ENCODE measurements around the gene IL1RN.
"Not testable (repeated sequence)": the region's sequence is repeated elsewhere in the genome, so short reads cannot be mapped to it uniquely, and the experiment has no call there.

Gene IL1RN, protein sequence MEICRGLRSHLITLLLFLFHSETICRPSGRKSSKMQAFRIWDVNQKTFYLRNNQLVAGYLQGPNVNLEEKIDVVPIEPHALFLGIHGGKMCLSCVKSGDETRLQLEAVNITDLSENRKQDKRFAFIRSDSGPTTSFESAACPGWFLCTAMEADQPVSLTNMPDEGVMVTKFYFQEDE

DNA sequence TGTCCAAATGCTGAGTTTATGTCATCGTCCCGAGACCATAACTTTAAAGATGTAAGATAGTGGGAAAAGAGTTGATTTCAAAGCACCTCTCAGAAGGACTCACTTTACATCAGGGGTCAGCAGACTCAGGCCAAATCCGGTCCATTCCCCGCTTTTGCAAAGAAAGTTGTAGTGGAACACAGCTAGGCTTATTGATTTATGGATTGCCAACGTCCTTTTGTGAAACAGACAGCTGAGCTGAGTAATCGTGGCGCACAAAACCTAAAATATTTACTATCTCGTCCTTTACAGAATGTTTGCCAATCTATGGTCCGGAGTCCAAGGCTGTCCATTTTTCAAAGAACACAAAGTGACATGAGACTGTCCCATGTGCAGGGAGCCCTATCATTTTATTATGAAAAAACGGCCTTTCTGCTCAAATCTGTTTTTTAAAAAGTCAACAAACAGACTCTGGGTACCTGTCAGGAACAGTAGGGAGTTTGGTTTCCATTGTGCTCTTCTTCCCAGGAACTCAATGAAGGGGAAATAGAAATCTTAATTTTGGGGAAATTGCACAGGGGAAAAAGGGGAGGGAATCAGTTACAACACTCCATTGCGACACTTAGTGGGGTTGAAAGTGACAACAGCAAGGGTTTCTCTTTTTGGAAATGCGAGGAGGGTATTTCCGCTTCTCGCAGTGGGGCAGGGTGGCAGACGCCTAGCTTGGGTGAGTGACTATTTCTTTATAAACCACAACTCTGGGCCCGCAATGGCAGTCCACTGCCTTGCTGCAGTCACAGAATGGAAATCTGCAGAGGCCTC lies at the start of gene IL1RN:
Gene IL1RN, plus strand, starts transcription at position 754 of the 801 bp plus-strand sequence. Its CDS starts 27 bp downstream, at position 781.
- in situ Hi-C loops (cut with MboI; ENCODE audit: low sequenced_read_pairs): no loop called here

DNA sequence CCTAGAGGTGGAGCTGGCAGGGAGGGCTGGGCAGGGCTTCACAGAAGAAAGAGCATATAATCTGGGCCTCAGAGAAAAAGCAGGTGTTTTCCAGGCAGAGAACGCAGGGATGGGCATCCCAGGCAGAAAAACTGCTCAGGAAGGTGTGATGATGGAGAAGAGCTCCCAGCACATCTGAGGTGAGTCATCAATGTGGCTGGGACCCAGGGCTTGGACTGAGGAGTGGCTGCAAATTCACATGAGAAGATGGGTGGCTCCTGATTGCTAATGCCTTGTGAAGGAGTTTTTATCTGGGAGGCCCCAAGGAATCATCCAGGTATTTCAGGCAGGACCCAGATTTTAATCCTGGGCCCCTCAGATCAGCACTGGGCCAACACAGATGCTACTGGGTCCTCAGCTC lies 49.5 kb upstream of the IL1RN start:
- in situ Hi-C loops (cut with MboI; ENCODE audit: low sequenced_read_pairs): no loop called here

DNA sequence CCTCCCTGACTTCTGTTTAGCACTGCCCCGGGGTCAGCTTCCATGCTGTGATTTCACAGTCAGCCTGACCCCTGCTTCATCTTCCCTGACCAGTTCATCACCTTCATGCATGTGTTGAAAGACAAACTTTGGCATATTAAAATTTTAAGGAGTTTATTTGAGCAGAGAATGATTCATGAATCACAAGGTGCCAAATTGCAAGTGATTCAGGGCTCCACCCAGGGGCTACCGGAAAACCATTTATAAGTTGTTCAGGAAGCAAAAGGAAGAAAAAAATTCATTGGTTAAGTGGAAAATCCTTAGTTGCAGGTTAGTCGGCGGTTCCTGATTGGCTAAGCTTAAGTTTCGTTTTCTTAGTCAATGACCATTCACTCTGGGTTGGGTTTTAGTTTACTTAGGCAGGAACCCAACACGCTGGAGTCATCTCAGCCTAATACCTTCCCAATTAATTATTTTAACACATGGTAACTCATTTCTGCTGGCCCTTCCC lies 49.0 kb upstream of the IL1RN start:
- in situ Hi-C loops (cut with MboI; ENCODE audit: low sequenced_read_pairs): no loop called here

DNA sequence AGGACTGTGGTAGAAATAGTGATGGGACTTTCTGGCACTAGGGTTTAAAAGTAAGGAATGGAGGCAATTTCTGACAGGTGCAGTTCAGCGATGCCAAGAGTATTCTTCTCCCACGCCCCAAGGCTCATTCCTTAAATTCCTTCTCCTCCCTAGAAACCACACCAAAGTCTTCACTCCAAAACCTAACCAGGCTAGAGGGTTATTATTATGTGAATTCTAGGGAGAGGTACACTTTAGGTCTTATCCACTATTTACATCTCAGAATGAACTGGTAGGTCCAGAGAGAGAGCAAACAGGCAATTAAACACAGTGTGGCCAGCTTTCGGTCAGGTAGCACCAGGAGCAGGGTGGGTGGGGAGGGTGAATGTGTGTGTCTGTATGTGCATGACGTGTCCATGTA lies 48.3 kb upstream of the IL1RN start:
- in situ Hi-C loops (cut with MboI; ENCODE audit: low sequenced_read_pairs): no loop called here

DNA sequence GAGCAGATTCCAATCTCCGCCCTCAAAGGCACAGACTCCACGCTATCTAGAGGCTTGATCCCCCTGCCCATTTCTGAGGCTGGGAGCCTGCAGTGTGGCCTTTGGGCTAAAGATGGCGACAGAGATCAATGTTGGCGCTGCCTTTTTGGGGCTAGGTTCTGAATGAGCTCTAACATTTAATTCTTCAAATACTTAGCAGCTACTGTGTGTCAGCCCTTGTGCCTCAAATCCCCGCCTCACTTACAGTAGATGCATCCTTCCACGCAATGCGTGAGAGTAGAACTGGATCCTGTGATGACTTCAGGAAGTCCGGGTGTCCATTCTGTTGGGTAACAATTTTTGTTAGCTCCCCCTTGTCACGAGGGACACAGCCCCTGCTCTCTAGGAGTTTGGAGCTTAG lies 47.3 kb upstream of the IL1RN start:
- in situ Hi-C loops (cut with MboI; ENCODE audit: low sequenced_read_pairs): no loop called here

DNA sequence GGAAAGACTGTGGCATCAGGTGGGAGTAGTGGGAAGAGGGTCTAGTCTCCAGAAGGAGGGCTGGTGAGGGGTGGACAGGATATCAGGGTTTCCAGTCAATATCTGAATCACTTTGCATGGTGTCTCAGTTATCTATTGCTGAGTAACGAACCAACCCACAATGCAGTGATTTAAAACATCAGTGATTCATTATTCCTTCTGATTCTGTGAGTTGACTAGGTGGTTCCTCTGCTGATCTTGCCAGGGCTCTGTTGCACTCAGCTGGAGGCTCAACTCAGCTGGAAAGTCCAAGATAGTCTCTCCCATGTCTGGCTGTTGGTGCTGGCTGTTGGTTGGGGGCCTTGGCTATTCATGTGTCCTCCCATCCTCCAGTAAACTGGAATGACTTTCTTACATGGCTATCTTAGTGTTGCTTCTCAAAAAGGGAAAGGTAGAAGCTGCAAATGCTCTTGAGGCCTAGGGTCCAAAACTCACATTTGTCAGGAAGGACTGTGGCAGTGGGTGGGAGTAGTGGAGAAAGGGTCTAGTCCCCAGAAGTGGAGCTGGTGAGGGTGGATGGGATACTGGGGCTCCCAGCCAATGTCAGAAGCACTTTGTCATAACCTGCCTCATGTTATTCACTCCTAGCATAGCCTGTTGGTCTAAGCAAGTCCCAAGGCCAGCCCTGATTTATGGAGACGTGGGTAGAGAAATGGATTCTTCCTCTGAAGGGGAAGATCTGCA lies 45.7 kb upstream of the IL1RN start:
- in situ Hi-C loops (cut with MboI; ENCODE audit: low sequenced_read_pairs): no loop called here

DNA sequence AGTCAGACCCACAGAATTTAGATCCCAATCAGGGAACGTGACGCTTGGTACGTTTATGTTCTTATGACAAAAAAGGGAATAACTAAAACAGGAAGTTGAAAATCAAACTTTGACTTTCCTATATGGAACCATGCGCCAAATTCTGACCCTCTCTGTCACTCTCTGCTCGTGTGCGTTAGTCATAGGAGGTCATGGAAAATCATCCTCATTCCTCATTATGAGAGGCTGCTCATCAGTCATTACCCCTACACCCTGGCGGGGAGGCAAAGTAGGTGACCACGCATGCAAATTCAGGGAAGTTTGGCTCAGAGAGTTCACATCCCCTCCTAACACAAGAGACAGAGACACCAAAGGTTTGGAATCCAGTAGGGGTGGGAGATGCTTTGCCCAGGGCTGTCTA lies 44.1 kb upstream of the IL1RN start:
- in situ Hi-C loops (cut with MboI; ENCODE audit: low sequenced_read_pairs): no loop called here

DNA sequence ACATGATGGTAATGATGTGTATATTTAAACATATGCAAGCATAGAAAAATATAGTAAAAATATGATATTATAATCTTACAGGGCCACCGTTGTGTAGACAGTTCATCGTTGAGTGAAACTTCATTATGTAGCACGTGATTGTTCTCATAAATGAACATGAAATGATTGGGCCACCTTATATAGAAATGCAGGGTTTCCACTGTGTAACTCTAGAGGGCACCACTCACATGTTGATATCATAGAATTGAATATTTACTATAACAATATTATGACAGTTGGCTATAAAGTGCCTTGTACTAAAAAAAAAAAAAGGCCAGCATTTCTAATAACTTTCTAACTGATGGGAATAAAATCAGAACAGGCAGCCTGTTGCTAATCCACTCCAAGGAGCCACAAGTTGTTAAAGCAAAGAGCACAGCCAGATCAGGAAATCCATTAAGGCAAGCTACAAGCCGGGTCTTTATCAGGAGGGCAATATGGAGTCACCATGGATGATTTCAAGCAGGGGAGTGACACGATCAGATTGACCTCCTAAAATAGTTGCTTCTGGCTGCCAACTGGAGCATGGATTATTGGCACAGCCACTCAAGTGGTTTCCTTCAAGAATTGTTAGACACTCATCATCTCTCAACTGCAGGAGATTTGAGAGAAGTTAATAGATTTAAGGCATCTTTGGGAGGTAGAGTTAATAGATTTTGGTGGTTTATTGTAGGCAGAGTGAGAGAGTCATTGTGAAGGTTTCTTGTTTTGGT lies 43.0 kb upstream of the IL1RN start:
- in situ Hi-C loops (cut with MboI; ENCODE audit: low sequenced_read_pairs): no loop called here

DNA sequence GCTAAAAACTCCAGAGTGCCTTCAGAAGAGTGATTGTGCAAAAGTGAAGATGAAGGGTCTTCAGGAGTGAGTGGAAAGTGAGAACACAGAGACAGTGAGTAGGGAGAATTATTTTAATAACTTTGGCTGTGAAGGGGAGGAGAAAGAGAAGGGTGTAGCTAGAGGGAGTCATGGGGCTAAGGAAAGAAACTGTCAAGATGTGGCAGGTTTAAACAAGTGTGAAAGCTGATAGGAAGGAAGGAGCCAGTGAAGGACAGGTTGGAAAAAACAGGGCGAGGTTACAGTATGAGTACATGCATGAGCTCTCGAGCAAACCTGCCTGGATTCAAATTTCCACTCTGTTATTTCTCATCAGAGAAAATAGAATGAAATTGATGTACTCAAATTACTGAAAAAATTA lies 41.9 kb upstream of the IL1RN start:
- in situ Hi-C loops (cut with MboI; ENCODE audit: low sequenced_read_pairs): no loop called here

DNA sequence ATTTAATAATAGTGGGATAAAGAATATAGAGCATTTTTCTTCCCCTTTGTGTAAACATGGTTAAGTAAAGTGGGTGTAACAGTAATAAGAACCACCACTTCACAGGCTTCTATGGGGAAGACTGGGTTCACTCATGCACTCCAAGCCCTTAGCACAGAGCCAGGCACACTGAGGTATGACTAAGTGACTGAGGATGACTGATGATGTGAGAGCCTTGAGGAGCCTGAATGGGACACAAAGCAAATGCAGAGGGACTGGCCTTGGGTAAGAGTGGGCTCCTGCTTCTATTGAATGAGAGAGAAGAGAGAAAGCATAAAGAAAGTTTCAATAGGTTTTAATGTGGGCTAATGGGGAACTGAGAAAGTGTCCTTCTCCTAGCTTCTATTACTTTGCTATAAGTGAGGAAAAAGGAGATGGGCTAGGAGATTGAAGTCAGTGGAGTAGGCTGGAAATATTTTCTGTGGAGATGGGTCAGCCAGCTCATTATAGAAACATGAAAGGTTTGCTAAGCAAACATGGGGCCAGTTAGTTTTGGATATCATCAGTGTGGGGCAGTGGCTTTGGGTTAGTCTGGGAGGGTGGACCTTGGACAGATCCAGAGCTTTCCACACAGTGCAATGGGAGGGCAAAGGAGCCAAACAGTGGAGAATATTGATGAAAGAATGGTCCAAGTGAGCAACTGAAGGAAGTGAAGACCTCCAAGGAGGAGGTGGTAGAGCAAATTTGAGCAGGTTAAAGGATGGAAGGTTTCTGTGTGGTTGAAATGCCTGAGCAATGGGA lies 39.0 kb upstream of the IL1RN start:
- in situ Hi-C loops (cut with MboI; ENCODE audit: low sequenced_read_pairs): no loop called here

DNA sequence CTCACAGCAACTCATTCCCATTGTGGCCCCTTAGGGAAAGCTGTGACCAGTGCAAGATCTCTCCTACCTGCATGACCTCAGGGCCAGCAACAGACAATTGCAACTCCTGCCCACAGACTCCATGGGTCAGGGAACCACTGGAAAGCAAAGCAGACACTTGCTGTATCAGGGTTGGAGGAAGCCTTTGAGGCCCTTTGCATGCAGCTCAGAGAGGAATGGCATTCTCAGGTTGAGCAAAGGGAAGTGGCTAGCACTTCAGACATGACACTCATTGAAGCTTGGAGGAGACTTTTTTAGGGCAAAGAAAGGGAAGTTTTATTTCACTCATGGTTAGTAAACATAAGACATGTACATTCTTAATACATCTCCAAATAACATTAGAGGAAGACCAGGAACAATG lies 37.5 kb upstream of the IL1RN start:
- in situ Hi-C loops (cut with MboI; ENCODE audit: low sequenced_read_pairs): no loop called here

DNA sequence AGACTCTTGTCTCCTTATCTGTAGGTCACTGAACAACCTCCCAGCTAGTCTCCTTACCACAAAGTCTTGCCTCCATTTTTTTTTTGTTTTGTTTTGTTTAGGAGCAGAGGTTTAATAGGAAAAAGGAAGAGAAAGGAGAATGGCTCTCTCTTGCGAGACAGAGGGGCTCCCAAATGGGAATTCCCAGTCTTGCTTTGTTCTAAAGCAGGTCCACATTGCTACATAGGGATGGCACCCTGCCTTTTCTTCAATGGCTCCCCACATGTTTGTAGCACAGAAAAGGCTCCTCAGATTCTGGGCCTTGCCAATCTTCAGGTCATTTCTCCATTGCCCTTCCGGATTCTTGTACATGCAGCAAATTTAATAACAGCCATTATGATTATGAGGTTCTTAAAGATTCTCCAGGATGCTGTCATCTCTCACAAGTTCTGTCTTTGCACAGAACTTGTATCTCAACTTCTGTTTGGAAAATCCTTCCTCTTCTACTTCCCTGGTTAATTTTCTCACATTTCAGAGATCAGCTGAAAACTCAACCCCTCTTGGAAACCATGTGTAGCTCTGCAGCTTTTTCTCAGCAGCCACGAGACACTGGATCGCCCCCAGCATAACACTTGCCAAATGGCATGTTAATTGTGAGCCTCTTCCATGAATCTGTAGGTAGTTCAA lies 36.0 kb upstream of the IL1RN start:
- in situ Hi-C loops (cut with MboI; ENCODE audit: low sequenced_read_pairs): no loop called here

DNA sequence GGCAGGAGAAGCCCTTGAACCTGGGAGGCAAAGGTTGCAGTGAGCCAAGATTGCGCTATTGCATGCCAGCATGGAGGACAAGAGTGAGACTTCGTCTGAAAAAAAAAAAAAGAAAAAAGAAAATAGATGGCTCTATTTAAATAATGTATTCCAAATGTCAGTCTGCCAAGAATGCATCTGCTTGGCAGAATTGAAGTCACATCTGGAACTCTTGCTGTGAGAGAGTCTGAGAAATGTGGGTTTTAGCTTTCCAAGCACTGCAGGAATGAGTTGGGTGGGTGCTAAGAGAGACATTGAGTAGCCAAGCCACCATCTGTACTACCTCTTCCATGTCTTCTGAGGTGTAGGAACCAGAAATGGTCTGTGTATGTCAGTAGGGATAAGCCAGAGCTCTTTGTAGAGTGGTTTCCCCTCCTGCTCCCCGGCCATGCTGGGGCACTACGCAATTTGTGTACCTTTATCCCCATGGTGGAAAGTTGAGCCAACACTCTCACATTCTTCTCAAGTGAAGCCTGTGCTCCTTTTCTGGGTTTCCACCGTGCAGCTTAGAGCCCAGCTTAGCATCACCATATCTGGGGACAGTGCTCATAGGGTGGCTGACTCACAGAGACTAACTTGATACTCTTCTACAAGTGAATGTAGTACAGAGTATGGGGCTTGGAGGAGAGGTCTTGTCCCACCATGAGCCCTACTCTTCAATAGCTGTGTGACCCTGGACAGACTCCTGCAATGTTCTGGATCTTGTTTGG lies 34.4 kb upstream of the IL1RN start:
- in situ Hi-C loops (cut with MboI; ENCODE audit: low sequenced_read_pairs): no loop called here

DNA sequence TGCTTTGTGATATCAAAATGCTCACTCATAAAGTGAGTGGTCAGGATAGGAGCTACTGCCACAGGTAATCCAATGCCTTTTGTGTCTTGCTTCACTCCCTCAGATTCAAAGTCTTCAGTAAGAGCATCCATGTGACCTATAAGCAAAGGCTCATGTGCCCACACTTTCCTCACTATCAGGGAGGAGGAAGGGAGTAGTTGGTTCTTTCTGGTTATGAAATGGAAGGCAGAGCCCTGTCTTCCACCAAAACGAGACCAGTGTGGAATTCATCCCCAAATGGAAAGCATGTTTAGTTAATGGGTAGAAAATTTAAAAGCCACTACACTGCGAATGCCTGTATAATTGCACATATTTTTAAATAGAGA lies 33.8 kb upstream of the IL1RN start:
- in situ Hi-C loops (cut with MboI; ENCODE audit: low sequenced_read_pairs): no loop called here

DNA sequence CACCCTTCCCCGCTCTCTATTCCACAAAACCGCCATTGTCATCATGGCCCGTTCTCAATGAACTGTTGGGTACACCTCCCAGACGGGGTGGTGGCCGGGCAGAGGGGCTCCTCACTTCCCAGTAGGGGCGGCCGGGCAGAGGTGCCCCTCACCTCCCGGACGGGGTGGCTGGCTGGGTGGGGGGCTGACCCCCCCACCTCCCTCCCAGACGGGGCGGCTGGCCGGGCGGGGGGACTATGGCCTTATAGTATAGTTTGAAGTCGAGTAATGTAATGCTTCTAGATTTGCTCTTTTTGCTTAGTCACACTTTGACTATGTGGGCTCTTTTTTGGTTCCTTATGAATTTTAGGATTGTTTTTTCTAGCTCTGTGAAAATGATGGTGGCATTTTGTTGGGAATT lies 31.1 kb upstream of the IL1RN start:
- in situ Hi-C loops (cut with MboI; ENCODE audit: low sequenced_read_pairs): not testable (repeated sequence)

DNA sequence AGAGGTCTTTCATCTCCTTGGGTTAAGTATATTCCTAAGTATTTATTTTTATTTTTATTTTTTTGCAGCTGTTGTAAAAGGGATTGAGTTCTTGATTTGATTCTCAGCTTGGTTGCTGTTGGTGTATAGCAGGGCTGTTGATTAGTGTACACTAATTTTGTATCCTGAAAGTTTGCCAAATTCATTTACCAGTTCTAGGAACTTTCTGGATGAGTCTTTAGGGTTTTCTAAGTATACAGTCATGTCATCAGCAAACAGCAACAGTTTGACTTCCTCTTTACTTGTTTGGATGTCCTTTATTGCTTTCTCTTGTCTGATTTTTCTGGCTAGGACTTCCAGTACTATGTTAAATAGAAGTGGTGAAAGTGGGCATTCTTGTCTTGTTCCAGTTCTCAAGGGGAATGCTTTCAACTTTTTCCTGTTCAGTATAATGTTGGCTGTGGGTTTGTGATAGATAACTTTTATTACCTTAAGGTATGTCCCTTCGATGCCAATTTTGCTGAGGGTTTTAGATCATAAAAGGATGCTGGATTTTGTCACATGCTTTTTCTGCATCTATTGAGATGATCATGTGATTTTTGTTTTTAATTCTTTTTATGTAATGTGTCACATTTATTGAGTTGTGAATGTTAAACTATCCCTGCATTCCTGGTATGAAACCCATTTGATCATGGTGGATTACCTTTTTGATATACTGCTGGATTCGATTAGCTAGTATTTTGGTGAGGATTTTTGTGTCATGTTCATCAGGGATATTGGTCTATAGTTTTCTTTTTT lies 30.4 kb upstream of the IL1RN start:
- in situ Hi-C loops (cut with MboI; ENCODE audit: low sequenced_read_pairs): not testable (repeated sequence)

DNA sequence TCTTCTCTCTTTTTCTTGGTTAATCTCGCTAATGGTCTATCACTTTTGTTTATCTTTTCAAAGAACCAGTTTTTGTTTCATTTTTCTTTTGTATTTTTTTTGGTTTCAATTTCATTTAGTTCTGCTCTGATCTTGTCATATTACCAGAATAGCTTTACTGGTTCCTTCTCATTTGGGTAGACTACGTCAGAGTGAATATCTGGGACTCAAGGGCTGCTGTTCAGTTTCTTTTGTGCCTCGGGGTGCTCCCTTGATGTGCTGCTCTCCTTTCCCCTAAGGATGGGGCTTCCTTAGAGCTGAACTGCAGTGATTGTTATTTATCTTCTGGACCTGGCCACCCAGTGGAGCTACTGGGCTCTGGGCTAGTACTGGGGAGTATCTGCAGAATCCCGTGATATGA lies 29.4 kb upstream of the IL1RN start:
- in situ Hi-C loops (cut with MboI; ENCODE audit: low sequenced_read_pairs): no loop called here

DNA sequence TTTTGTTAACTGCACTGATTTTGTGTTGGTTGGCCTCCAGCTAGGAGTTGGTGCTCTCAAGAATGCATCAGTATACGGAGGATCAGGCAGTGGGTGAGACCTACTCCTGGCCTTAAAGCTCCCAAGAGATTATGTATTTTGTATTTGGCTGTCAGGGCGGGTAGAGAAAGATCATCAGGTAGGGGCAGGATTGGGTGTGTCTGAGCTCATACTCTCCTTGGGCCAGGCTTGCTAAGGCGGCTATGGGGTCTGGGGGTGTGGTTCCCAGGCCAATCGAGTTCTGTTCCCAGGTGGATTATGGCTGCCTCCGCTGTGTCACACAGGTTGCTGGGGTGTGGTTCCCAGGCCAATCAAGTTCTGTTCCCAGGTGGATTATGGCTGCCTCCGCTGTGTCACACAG lies 28.9 kb upstream of the IL1RN start:
- in situ Hi-C loops (cut with MboI; ENCODE audit: low sequenced_read_pairs): no loop called here

DNA sequence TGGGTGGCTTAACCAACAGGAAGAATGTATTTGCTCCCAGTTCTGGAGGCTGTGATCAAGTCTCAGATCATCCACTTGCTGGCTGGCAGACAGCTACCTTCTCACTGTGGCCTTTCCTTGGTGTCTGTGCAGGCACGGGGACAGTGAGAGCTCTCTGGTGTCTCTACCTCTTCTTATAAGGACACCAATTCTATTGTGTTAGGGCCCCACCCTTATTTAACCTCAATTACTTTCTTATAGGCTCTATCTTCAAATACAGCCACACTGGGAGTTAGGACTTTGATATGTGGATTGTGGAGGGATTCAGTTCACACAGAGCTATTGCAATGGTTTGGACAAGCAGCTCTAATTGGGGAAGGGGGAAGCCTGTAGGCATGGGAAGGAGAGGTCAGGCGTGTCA lies 25.3 kb upstream of the IL1RN start:
- in situ Hi-C loops (cut with MboI; ENCODE audit: low sequenced_read_pairs): no loop called here

Measured in hTERT RPE-1 (cell line).